OCI-LY7 (cell line): ENCODE data around the gene OAF. TPM values are rescaled to one million over a fixed set of nuclear protein-coding genes. Genes with fewer than 3 reads are reported as not detected.

Experiments
- BruUV-seq: library from RNA; stranded (reverse); fragments of 400-500 nt; replicated peaks from 2 replicates; lab custom pipeline; 2021; lab: Mats Ljungman, UMichigan
- CTCF ChIA-PET: fragments of 300-600 bp; sonication (Branson Sonifier 250); formaldehyde crosslinking; loops from one replicate; lab custom pipeline; 2022; ENCODE audit warnings: antibody characterized with exemption; ENCODE audit not compliant: unreplicated experiment; lab: Charles Lee
- POLR2A ChIA-PET: fragments of 300-600 bp; sonication (Branson Sonifier 250); formaldehyde crosslinking; loops from one replicate; lab custom pipeline; 2022; ENCODE audit warnings: antibody characterized with exemption; lab: Charles Lee
- DNase-seq: peaks from one replicate; pipeline ENCODE4 v3.0.0-alpha.2; 2015; ENCODE audit warnings: low spot score
- H2AFZ ChIP-seq: fragments of 200-600 bp; sonication (generic), shearing (Covaris generic); 2 replicates; pipeline ENCODE4 v1.6.1; 2014; ENCODE audit warnings: mild to moderate bottlenecking, antibody characterized with exemption, low read length, moderate library complexity
- H3K27ac ChIP-seq: fragments of 200-600 bp; sonication (generic); 2 replicates; pipeline ENCODE4 v1.5.1; 2014; ENCODE audit warnings: mixed run types, low read depth, mild to moderate bottlenecking, moderate library complexity, low read length, inconsistent platforms; ENCODE audit not compliant: poor library complexity, severe bottlenecking
- H3K36me3 ChIP-seq: fragments of 200-600 bp; sonication (generic); 2 replicates; pipeline ENCODE4 v1.6.1; 2014; ENCODE audit warnings: mild to moderate bottlenecking, antibody characterized with exemption, low read length, moderate library complexity, mixed read lengths; ENCODE audit not compliant: insufficient read depth
- H3K4me1 ChIP-seq: fragments of 200-600 bp; sonication (generic); 2 replicates; pipeline ENCODE4 v1.5.1; 2014; ENCODE audit warnings: mild to moderate bottlenecking, low read length; ENCODE audit not compliant: insufficient read depth, poor library complexity, severe bottlenecking
- H3K4me2 ChIP-seq: fragments of 200-600 bp; sonication (generic); 2 replicates; pipeline ENCODE4 v1.6.1; 2014; ENCODE audit warnings: mild to moderate bottlenecking, low read length
- H3K4me3 ChIP-seq: fragments of 200-600 bp; sonication (generic); 2 replicates; pipeline ENCODE4 v1.5.1; 2014; ENCODE audit warnings: mild to moderate bottlenecking, low read depth, low read length; ENCODE audit not compliant: poor library complexity, severe bottlenecking
- H3K79me2 ChIP-seq: fragments of 200-600 bp; sonication (generic); 2 replicates; pipeline ENCODE4 v1.6.1; 2016; ENCODE audit warnings: low read depth, mild to moderate bottlenecking, low read length, moderate library complexity, mixed read lengths; ENCODE audit not compliant: insufficient read depth
- H3K9me2 ChIP-seq: fragments of 200-600 bp; sonication (generic); 2 replicates; pipeline ENCODE4 v1.6.1; 2016; ENCODE audit warnings: mild to moderate bottlenecking, low read length, mixed read lengths; ENCODE audit not compliant: insufficient read depth
- H3K9me3 ChIP-seq: fragments of 200-600 bp; sonication (generic); 2 replicates; pipeline ENCODE4 v1.6.1; 2014; ENCODE audit warnings: mild to moderate bottlenecking, mixed run types, low read length, mixed read lengths
- H4K20me1 ChIP-seq: fragments of 200-600 bp; sonication (generic); 2 replicates; pipeline ENCODE4 v1.6.1; 2014; ENCODE audit warnings: mild to moderate bottlenecking, antibody characterized with exemption, low read length, moderate library complexity, mixed read lengths; ENCODE audit not compliant: insufficient read depth
- CTCF ChIP-seq: fragments of 200-600 bp; sonication (generic); conservative IDR thresholded peaks from 2 replicates; pipeline ENCODE4 v1.5.1; 2014; ENCODE audit warnings: mild to moderate bottlenecking, antibody characterized with exemption, low read length, moderate library complexity, mixed read lengths
- EZH2phosphoT487 ChIP-seq: fragments of 200-600 bp; sonication (generic); IDR thresholded peaks from 2 replicates; pipeline ENCODE4 v1.6.1; 2018; ENCODE audit warnings: low read depth, borderline replicate concordance, mild to moderate bottlenecking, mixed run types, antibody characterized with exemption, low read length, moderate library complexity, mixed read lengths
- intact Hi-C: fragments of 100-400 bp; cut with micrococcal nuclease; formaldehyde crosslinking; loops from one replicate; pipeline ENCODE4 v1.10.0; 2022; ENCODE audit not compliant: unreplicated experiment
- total RNA-seq, 2 experiments: library from RNA; depleted of rRNA in 1 of 2; stranded (reverse); fragments of >200 nt in 1 of 2; shearing (Covaris generic) in 1 of 2; gene quantifications; 2 replicates each; pipeline ENCODE4 v1.2.3, GENCODE V29; 2014 to 2022

OAF gene
- total RNA-seq, 2 experiments from 2014 or later = 3.4 to 3.8 TPM

DNA sequence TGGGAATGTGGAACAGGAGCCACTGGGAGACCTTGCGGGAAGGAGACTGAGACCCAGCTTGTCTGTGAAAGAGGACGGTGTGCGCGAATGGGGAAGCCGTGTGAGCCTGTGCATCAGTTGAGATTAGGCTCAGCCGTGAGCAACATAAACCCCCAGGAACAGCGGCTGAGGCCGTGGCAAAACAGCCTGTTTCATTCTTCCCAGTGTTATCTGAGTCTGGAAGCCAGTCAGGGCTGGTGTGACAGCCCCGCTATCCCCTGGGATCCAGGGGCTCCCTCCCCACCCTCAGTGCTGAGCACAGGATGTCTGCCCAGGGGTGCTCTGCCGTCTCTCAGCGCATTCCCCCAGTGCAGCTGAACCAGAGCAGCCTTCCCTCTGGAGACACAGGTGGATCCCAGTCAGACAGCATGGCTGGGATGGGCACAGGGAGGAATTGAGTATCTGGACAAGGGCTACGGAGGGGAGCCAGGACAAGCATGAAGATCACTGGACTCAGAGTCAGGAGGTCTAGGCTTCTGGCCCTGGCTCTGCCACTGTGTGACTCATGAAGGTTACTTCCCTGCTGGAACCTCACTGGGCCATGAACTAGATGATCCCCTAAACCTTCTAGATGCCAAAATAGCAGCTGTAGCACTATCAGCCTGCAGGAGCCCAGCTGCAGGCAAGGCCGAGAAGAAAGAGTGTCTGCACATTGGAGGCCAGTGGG lies 8.6 kb downstream of the OAF start:
- Histone ChIP-seq H4K20me1 (no peaks in the 10 kb centered on the region), H3K4me2 (no peak overlapping the region), H2AFZ (no peak overlapping the region), H3K4me1 (no peaks in the 10 kb centered on the region), H3K9me3 (no peaks in the 10 kb centered on the region), H3K27ac (no peak overlapping the region), H3K4me3 (no peak overlapping the region), H3K9me2 (no peaks in the 10 kb centered on the region), H3K36me3 (no peaks in the 10 kb centered on the region), H3K79me2 (no peaks in the 10 kb centered on the region)
- no peak for DNase-seq
- ChIA-PET CTCF (no interaction called here), POLR2A (no interaction called here)
- intact Hi-C loops = no loop called here
- BruUV-seq = no TSS peak
- TF ChIP-seq EZH2phosphoT487 (no peak), CTCF (no peak)

- TF ChIP-seq EZH2phosphoT487 (no peak), CTCF (no peak)
- Histone ChIP-seq H3K4me1 (peaks cover 6% of the 10 kb centered on the region), H2AFZ (no peak overlapping the region), H3K27ac (no peak overlapping the region), H4K20me1 (no peaks in the 10 kb centered on the region), H3K9me3 (no peaks in the 10 kb centered on the region), H3K9me2 (no peaks in the 10 kb centered on the region), H3K36me3 (no peaks in the 10 kb centered on the region), H3K4me3 (no peak overlapping the region), H3K79me2 (no peaks in the 10 kb centered on the region), H3K4me2 (no peak overlapping the region)
- DNase-seq = no peak
- intact Hi-C loops = no loop called here
- ChIA-PET POLR2A (no interaction called here), CTCF (no interaction called here)
- BruUV-seq = no TSS peak
Measured at GRCh38 chr11:120219938-120220746, 9.3 kb downstream of the OAF start.

DNA sequence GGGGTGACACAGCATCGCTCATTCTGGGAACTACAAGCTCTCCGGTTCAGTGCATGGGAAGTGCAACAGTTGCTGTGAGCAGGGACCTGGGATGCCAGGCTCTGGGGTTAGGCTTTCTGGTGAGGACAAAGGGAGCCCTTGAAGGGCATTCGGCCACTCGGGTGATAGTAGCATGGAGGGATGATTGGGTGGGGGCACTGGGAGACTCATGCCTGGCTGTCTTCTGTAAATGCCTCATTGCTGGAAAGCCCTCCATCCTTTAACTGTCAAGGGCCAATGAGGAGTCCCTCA lies 9.9 kb downstream of the OAF start:
- intact Hi-C loops = no loop called here
- no peaks in the 10 kb centered on the region for H3K79me2 ChIP-seq

More for the DNA sequence above, 9.9 kb downstream of the OAF start:
- peaks cover 10% of the 10 kb centered on the region for H3K4me1 ChIP-seq
- no peaks in the 10 kb centered on the region for H3K9me3 ChIP-seq
- no peak overlapping the region for H3K4me2 ChIP-seq
- no peak overlapping the region for H3K27ac ChIP-seq
- ChIA-PET POLR2A (no interaction called here), CTCF (no interaction called here)
- H3K4me3 ChIP-seq = no peak overlapping the region
- no peaks in the 10 kb centered on the region for H4K20me1 ChIP-seq
- no peak overlapping the region for H2AFZ ChIP-seq
- H3K9me2 ChIP-seq = no peaks in the 10 kb centered on the region
- BruUV-seq = no TSS peak
- TF ChIP-seq CTCF = no peak
- TF ChIP-seq EZH2phosphoT487 = no peak
- DNase-seq = no peak
- H3K36me3 ChIP-seq = no peaks in the 10 kb centered on the region
